GM21529 (cell line): Measurements from ENCODE around the gene FYCO1.
"Not testable (repeated sequence)": the region's sequence is repeated elsewhere in the genome, so short reads cannot be mapped to it uniquely, and the experiment has no call there.

Source experiments
- ATAC-seq: cut with Tn5 transposase; IDR thresholded peaks from one replicate; pipeline ENCODE4 v1.9.1; 2021; ENCODE audit not compliant: unreplicated experiment

FYCO1 gene

DNA sequence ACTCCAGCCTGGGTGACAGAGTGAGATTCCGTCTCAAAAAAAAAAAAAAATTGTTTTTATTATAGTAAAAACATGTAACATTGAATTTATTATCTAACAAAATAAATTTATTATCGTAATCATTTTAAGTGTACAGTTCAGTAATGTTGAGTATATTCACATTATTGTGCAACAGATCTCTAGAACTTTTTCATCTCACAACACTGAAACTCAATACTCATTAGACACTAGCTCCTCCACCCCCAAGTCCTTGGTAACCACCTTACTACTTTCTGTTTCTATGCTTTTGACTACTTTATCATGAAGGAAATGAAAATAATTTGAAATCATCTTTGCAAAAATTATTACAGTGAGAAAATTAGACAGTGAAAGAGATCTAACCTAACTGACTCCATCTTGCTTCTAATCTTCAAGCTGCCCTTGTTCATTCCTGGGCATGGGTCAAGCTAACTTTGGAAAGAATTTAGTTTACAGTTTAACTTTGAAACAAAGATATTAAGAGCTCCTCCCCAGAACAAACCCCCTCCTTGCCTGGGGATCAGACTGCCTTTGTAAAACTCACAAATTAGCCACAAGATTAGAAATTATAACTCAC, 15.0 kb upstream of the FYCO1 start:
- ATAC-seq = no peak

DNA sequence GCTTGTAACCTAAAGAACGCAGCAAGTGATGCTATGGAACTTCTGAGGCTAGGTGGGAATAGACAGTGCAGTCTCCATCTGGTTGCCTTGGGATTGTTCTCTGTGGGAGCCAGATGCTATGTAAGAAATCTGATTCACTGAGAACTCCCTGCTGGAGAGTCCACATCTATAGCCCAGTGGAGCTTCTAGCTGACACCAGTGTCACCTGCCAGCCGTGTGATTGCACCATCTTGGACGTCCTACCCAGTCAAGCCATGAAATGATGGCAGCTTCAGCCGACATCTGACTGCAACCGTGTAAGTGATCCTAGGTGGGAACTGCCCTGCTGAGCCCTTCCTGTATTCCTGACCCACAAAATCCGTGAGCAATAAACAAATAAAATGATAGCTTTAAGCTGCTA, 12.4 kb upstream of the FYCO1 start:
- no peak for ATAC-seq

DNA sequence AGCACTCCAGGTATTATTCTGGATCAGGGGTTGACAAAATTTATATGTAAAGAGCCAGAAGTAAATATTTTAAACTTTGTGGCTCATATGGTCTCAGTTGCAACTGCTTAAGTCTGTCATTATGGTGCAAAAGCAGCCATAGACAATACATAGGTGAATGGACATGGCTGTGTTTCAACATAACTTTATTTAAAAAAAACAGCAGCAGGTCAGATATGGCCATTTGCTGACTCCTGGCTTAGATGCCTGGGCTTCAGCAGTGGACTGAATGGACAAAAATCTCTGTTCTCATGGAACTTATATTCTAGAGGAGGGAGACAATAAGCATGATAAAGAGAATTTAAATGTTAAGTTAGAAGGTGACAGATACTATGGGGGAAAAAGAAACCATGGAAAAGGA, 11.7 kb upstream of the FYCO1 start:
- no peak for ATAC-seq

DNA sequence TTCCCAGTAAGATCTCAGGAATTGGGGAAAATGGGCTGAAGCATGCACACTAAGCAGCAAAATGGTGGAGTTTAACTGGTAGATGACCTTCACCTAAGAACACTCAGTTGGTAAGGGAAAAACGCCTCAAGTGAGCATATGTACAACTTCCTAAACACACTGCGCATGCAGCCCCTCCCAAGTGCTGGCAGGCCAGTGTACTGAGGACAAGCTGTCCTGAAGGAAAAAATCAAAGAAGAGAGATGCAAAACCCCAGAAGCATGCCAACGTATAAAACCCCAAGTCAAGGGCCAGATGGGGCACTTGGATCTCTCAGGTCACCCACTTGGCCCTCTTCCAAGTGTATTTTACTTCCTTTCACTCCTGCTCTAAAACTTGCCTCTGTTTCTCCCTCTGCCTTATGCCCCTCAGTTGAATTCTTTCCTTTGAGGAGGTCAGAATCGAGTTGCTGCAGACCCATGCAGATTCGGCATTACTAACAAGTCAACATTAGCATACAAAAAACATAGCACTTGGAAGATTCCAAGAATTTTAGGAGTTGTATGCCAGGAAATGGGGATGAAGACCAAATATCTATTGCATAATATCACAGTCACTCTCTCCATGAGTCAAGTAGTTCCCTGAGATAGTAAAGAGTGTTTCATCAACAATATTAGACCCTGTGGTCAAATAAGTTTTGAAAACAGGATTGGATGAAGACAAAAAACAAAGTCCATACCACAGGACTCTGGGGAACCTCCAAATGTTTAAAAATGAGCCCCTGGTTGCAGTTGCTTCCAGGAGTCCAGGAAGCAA, 10.8 kb upstream of the FYCO1 start:
- no peak for ATAC-seq

DNA sequence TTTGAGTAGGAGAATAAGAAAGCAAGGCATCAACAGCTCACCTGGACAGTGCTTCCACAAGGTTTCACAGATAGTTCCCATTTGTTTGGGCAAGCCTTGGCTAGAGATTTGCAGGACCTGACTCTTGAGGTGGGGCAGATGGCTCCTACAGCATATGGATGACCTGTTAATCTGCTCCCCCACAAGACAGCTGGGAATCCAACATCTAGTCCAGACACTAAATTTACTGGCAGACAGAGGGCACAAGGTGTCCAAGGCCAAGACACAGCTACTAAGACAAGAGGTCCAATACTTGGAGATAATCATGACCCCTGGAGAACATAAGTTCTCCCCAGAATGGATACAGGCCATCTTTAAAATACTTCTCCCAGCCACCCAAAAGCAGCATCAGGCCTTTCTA, 8.1 kb upstream of the FYCO1 start:
- not testable (repeated sequence) for ATAC-seq

DNA sequence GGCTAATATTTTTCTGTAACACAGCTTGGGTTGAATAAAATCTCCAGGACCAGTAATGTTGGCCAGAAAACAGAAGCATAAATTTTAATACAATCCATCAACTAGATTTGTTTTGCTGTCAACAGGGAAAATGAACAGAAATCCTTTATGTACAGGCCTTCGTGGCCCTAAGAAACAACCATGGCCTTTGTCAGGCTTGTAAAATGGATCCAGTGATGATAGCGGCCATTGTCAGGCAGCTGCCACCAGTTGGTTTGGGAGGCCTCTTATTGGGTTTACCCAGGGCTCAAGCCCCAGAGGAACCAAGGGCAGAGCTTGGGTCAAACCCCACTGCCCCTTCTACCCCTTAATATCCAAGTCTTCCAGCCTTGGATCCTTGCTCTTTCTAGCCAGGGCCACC, 5.6 kb upstream of the FYCO1 start:
- ATAC-seq = no peak

DNA sequence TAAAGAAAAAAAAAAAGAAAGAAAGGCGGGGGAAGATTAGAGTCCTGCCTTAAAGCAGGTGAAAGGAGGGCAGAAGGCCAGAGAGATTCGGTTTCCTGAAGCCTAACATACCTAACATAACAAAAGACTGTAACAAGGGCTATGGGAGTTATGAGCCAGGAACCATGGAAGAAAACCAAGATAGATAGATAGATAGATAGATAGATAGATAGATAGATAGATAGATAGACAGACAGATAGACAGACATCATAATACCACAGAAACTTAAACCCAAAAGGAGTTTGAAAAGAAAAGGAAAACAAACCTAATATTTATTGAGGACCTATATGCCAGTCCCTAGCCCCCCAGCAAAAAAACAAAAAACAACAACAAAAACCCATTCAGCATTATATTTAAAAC, 2.3 kb upstream of the FYCO1 start:
- ATAC-seq = no peak

DNA sequence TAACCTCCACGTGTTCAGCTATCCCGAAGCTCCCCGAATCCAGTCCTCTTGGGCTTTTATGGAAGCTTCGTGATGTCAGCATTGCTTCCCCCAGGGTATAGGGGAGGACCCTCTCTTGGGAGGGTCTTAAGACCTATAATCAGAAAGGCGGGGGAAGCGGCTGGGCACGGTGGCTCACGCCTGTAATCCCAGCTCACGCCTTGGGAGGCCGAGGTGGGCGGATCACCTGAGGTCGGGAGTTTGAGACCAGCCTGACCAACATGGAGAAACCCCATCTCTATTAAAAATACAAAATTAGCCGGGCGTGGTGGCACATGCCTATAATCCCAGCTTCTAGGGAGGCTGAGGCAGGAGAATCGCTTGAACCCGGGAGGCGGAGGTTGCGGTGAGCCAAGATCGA, 1.9 kb upstream of the FYCO1 start:
- ATAC-seq = not testable (repeated sequence)

DNA sequence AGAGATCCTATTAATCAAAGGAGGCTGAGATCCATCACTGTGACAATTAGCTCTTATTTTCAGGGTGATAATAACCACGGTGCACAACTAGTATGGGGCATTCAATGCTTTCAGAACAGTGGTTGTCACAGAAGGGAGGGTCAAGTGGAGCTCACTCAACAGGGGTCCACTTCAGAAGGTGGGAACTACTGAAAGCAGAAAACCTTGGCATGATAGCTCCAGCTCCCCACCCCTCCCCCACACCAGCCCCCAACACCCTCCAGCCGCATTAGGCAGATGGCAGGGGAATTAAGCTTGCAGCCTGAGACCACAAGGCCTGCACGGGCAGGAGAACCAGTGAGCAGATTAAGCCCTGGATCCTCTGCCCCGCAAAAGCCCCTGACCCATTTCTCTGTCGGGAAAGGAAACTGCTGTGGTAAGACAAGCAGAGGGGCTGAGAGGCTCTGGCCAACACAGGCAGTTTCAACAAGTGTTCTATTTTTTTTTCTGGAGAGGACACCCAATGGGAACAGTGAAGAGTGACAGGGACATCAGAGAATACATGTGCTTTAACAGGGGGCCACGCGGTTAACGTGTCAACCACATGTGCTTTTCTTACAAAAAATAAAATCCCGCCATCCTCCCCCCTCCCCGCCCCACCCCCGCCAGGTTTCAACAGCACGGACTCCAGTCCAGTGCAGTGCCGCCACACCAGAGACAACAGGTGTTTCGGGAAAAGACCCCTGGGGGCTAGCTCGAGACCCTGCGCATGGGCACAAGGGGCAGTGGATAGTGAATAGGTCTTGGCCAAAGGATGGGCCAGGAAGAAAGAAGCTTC, 997 bp downstream of the FYCO1 start:
- ATAC-seq = peak; percentile 12

DNA sequence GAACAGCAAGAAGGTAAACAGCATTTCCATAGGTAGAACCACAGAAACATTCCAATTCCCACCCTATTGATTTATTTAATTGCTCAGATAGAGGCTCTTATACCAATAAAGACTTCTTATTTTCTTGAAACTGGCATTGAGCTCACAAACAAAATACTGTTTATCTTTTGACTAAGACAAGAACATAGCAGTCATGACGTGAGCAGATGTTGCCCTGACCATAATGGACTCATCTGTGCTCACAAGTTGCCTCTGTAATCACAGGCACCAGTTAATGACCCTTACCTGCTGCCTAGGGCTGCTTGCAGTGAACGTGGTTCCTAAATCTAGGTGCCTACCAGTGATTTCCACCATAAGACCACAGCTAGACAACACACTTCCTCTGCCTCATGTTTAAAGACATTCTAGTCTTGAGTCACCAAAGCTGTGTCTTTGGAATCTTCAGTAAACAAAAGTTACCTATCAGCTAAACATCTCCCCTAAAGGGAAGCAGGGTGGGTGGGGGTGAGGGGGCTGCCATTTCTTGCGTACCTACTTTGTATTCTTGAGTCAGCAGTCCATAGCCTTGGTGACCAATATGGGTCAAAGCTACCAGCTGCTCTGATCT, 2.1 kb downstream of the FYCO1 start:
- no peak for ATAC-seq

DNA sequence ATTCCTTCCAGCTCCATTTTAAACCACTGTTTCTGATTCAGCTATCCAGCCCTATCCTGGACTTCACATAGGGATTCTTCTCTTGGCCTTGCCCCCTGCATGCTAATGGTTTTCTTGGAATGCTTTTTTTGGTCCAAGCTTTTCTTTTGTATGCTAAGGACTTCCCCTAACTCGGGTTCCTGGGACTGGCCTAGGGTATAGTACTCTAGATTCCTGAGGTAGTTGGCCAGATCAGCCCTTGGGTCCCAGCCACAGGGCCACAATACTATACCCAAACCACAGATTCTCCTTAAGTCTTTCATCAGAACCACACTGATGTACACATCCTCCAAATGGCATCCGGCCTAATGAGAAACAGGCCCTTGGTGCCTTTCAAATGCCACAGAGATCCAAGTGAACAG, 2.8 kb downstream of the FYCO1 start:
- no peak for ATAC-seq

DNA sequence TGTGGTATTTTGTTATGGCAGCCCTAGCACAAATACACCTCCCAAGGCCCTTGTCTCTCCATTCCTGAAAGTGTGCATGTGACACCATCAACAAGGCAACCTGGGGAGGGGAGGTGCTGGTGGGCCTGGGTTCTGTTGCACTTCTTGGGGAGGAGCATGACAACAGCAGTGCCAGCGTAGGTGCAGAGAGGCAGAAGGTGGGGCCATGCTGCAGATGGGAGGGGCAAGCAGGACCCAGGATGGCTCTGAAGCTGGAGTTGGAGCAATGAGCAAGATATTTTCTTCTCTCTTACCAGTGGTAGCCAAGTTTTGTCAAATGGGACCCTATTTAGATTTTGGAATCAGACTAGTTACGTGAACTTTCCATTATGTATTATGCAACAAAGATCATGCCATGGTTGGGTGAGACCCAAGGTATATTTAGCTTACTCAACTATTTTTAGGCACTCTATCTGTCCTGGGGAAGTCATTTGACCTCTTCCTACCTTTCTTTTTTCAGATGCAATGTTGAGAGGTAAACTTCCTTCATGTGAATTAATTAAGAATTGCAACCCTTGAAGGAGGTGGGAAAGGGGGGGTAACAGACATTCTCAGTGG, 3.4 kb downstream of the FYCO1 start:
- no peak for ATAC-seq

DNA sequence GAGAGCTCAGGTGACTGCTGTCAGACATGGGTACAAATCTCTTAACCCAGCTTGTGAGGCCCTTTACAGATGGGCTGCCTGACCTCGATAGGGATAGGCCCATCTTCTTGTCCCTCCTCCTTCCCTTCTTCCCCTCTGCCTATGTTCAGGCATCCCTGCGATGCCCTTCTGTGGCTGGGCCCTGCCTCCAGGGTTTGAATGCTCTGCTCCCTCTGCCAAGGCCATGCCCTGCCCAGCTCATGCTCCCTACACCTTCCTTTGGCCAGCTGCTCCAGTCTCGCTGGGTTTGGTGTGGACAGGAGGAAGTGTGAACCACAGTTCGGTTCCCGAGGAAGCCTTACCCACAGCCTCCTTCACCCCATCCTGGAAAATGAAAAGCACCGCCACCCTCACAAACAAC, 4.3 kb downstream of the FYCO1 start:
- no peak for ATAC-seq

DNA sequence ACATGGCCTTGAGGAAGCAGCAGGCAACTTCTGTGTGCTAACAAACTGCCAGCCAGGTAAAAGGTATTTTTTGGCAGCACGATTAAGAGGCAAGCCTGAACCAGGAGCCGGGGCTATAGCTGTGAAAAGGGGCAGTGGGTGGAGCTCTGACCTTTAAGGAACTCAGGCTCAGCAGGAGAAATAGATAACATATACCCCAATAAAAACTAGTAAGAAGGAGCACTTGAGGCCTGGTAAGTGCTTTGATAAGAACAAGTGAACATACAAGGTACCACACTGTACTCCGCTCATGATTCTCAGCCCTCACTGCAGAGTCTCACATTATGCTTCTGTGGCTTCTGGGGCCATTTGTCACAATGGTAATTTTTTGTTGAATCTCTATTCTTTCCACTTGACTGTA, 5.4 kb downstream of the FYCO1 start:
- no peak for ATAC-seq

DNA sequence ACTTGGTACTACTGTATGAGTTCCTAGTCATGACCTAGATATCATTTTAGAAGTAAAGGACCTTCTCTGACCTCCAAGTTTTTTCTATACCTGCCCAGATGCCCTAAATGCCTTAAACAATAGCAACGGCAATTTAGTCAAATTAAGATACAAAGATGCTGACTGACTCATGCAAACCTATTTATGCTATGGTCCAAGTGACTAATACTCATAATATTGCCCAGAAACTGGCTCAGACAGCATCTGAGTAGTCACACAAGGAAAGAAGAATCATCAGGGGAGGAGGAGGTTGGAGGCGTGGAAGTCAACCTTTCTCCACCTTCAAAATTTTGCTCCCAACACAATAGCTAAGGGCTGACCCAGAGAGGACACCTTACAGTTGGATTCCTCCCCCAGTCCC, 6.8 kb downstream of the FYCO1 start:
- ATAC-seq = no peak

DNA sequence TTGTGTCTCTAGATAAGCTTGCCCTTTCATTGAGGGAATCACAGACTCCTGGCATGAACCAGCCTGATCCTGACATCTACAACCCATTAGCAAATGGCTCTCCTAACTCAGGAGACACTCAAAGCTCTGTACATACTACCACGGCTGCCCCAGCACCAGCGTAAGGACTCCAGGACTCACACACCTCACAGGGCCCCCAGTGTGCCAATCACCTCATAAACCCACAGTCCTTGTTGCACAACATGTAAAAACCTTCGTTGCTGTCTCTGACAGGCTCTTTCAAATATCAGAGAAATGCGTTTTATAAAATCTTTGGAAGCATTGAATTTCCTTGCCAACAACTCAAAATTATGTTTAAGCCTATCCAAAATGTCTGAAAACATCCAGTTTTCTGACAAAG, 7.3 kb downstream of the FYCO1 start:
- no peak for ATAC-seq

DNA sequence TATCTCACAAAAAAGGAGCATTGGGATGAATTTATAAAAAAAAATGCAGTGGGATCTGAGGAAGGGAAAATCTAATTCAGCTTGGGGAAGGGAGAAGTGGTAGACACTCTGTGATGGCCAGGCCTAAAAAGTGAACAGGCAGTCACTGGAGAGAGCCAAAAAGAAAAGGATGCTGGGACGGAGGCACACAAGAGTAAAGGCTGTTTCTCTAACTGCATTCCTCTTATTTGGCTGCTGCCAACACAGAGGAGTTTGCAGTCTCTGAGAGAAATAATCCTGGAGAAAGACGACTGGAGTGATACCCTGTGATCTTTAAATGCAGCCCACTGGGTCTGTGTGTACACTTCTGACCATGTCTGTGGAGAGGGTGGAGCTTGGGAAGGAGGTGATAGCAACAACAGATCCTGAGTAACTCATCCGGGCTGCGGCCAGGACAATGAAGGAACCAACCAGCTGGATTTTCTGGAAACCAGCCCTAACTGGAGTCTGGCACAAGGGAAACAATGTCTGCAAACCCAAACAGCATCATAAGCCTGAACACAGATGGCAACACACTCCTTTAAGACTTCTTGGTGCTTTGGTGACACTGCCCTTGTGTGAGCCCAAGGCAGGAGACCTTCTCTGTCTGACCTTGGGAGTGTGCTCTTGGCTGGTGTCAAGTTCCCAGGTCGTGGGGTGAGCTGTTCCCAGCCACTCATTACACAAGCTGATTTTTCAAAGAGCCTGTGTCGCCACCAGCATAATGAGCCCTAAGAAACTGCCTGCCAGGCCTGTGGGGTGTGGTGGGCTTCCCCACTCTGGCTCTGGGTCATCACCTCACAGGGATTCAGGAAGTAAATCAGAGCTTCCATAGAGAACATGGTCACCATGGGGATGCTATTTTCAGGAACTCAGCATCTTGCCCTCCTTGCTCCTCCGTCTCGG, 8.0 kb downstream of the FYCO1 start:
- ATAC-seq = no peak

DNA sequence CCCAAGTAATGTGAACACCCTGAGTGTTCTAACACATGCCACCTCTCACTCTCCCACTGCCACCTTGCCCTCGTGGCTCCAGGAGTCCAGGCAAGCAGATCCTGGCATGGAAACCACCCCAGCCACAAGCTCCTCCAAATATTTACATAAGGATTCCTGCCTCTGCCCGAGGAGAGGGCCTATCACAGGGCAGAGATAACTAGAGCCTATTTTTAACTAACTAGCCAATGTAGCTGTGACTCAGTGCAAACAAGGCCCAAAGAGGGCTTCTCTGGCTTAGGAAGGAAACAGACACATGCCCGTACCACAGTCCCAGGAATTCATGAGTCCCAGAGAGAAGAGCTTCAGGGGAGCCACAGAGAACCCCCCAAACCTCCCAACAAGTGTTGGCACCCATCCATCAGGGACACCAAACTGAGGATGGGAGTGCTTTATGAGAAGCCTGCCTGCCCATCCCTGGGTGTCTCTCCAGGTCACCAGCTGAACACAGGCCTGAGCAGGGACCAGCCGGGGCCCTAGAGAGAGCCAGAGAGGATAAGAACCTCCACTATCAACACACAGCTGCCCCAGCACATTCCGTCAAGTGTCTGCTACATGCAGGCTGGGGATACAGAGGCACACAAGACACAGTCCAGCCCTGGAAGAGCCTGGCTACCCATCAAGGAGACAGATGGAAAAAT, 9.2 kb downstream of the FYCO1 start:
- no peak for ATAC-seq

DNA sequence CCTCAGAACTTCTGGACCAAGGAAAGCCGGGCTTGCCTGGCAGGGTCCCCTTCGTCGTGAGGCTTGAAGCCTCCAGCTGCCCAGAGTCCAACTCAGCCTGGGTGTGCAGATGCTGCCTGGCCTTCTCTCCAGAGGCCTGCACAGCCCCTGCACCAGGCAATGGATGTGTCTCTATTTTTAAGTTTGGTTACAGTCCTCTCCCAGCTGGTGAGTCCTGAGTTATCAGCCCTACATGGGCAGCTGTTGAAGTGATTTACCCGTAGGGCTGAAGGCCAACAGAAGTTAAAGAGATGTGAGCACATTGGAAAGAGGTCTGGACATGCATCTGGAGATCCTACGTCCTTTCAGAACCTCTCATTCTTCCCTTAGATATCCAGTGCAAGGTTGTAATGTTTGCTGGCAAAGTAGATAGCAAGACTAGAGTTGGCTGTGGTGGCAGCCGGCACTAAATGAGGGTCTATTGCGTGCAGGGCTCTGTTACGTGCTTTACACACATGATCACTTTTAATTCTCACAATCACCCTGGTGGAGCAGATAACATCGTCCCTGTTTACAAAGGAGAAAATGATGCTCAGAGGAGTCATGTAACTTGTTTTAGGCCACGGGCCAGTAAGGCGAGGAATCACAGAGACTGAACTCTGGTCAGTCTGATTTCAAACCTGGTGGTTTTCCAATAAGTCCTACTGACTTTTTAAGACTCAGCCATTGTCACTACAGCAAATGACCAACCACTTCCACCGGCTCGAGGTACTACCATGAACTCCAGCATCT, 9.9 kb downstream of the FYCO1 start:
- ATAC-seq = no peak
